HK-2 (cell line): Measurements from ENCODE around the gene AGAP1.

Experiments used
- DNase-seq: peaks from one replicate; pipeline ENCODE4 v3.0.0-alpha.2; 2018; ENCODE audit not compliant: unreplicated experiment

The AGAP1 gene

DNA sequence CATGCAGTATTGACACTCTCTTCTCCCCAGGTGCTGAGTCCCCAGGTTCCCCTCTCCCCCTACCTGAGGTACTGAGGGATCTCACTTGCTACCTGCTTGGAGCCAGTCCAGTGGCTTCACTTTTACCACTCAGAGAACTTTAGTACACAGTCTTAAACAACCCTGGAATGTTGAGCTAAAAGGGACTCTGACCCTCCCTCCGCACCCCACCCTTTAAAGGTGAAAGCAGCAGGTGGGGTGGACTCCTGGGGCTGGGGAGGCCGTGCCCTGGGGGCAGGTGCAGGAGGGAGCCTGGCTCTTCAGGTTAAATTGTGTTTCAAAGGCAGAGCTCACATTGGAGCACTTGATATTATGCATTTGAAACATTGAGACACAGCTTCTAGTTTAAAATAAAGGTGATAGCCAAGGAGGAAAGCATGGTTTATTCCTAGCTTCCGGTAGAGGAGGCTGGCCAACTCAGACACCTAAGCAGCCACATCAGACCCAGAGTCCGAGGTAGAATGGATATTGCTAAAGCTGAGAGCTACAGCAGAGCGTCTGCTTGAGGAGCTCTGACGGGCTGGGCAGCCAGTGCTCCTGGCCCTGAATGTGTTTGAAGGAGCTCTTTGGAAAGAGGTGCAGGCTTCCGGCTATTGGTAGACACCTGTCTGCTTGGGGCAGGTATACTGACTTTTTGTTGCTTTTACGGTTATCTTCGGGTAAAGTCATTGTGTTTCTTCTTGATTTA, 196.4 kb downstream of the AGAP1 start:
- DNase-seq = no peak

DNA sequence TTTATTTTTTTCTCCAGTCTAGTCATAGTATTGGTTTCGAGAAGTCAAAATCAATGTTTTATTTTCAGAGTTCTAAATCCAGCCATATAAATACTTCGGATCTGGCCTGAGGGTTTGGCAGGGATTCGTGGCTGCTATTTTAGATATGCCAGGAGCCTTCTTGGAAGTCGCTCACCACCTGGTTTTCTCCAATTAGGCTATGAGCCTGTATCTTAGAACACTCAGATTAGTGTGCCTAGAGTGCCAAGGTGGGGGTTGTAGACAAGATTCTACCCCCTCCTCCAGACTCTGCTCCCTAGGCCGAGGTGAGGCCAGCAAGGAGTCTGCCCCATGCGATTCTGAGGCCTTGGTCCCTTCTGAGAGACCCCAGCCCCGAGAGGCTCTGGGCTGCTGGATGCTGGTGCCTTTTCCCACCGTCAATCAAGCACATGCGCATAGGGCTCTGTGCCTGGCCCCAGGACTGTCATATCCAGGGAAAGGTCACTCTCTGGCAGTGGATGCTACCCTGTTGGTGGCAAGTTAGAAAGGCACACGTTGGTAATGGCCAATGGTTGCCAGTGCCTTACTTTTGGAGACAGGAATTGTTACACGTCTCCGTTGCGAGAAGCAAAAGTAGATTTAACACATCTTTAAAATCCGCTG, 197.1 kb downstream of the AGAP1 start:
- no peak for DNase-seq

- DNase-seq = no peak
Observed at GRCh38 chr2:235692076-235692475, 198.2 kb downstream of the AGAP1 start.

- no peak for DNase-seq
Observed at GRCh38 chr2:235692671-235693171, 198.9 kb downstream of the AGAP1 start.

GRCh38 chr2:235693279-235693678, 199.4 kb downstream of the AGAP1 start:
- DNase-seq = no peak

DNA sequence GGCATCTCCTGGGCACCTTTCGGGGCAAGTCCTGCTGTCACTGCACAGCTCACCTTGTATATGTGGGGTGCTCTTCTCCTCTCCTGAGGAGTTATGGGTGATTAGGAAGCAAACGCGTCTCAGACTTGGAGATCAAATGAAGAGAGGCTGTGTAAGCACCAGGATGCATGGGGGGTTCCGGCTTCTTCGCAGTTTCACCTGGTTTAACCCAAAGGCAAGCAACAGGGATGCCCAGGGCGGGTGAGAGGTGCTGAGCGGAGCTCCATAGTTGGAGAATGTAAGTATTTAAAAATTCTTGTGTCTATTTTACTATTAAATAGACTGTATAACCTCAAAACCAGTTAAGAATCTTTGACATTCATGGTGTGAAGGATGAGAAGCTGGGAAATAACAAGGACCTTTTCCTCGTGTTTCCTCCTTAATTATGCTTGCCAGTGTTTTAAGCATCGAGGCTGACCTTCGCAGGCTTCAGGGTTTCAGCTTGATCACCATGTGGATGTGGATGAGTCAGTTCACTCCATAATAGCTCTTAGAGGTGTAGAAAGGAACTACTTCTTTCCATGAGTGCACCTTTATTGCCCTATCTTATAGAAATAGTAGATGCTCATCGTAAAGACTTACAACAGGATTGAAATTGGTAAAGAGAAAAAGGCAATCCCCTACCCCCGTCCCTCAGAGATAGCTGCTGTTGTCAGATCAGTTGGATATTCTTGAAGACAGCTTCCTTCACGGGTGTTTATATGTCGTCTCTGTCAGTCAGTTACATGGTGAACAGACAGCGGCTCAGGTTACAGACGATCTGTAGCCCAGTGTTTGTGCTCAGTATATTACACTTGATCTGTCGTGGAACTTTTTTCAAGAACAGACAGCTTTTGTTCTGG, 201.1 kb downstream of the AGAP1 start:
- no peak for DNase-seq

DNA sequence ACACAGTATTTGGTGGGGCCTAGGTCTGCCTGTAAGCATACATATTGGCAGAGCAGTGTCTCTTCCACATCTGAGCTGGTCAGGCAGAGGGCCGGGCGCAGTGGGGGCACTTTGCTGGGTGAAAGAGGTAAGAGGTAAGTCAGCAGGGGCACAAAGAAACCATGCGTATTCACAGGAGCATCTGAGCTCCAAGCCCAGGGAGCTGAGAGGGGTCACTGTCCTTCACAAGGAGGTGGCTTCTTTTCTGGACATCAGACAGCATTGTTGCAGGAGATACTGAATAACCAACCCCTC, 201.7 kb downstream of the AGAP1 start:
- DNase-seq = no peak

- no peak for DNase-seq
Observed at GRCh38 chr2:235697041-235697440, 203.2 kb downstream of the AGAP1 start.

DNA sequence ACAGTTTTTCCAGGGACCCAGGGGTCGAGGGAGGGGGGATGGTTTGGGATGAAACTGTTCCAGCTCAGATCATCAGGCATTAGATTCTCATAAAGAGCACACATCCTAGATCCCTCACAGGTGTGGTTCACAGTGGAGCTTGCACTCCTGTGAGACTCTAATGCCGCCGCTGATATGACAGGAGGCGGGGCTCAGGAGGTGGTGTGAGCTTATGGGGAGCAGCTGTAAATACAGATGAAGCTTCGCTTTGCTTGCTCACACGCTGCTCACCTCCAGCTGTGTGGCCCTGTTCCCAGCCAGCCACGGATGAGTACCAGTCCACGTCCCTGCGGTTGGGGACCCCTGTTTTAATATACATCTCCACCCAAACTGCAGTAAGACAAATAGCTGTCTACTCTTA, 204.2 kb downstream of the AGAP1 start:
- no peak for DNase-seq

- no peak for DNase-seq
Observed at GRCh38 chr2:235698491-235698890, 204.6 kb downstream of the AGAP1 start.

DNA sequence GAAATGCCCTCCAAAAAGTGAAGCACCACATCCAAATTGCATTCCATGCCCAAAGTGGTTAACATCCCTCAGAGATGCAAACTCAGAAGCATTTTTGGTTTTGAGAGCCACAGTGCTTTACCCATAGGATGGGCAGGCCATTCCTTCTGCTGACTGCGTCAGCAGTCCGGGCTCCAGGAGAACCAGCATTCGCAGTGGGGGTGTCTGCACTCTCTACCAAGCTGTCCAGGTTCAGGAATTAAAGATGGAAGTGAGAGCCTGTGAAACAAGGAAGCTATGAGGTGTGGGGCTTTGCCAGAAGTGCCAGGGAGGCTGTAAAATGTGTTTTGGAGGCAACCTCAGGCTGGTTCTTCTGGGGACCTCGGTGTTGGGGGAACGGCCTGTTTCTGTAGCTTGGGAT, 205.7 kb downstream of the AGAP1 start:
- DNase-seq = no peak

DNA sequence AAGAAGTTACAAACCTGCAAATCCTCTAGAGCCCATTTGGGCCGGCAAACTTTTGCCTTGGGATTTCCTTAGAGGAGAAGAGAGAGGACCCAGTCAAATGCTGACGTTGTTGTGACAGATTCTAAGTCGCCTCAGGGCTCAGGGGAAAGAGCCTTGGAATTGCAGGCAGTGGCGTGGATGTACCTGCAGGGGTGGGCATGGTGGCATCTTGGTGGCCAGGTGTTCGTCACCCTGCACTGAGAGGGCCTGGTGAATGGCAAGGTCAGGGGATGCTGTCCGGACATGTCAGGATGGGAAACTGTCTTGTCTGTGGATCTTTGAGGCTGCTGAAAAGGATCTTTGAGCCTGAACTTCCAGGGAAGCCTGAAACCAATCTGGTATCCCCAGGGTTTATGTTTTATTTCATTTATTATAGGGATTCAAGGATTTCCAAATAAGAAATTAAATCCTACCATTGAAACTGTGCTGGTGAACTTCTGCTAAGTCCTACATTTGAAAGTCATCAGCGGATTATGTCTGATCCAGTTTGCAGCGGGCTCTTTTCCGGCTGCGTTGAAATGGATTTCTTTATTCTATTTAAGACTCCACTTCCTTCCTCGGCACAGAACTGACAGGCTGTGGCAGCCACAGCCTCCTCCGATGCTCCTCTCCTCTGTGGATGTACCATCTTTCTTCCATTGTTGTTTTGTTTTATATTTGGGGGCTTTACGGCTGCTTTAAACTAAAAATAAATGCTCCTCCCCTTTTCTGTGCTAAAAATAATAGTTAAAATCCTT, 207.6 kb downstream of the AGAP1 start:
- DNase-seq = no peak

GRCh38 chr2:235702186-235702585, 208.3 kb downstream of the AGAP1 start:
- no peak for DNase-seq

GRCh38 chr2:235703711-235704295, 210.0 kb downstream of the AGAP1 start:
- no peak for DNase-seq

DNA sequence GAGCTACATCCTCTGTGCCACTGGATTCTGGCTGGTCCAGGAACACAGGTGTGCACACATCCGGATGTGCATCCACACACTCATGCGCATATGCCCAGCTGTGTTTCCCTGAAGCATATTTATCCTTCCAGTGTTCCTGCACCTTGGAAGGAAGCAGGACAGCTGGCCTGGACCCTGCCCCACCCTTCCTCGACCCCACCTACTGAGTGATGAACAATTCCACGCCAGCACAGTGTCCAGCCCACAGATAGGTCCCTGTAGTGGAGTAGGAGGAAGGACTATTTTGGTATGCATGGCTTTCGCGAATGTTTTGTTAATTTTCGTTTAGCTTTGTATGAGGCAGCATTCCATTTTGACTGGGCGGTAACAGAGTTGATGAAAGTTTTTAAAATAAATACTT, 211.5 kb downstream of the AGAP1 start:
- DNase-seq = no peak

GRCh38 chr2:235706506-235706905, 212.7 kb downstream of the AGAP1 start:
- no peak for DNase-seq

- DNase-seq = no peak
Observed at GRCh38 chr2:235707411-235708096, 213.7 kb downstream of the AGAP1 start.

GRCh38 chr2:235709124-235709813, 215.4 kb downstream of the AGAP1 start:
- peak; percentile 70 for DNase-seq

GRCh38 chr2:235709969-235710879, 216.4 kb downstream of the AGAP1 start:
- DNase-seq = no peak
